ENCODE data around the gene CELSR1.

GRCh38 chr22:46355996-46356471 lies 181.4 kb downstream of the CELSR1 start:
- no peak for TF ChIP-seq CTCF (IDR thresholded peaks at IDR 0.05)
- TF ChIP-seq POLR2A (IDR thresholded peaks at IDR 0.05) = no peak

Data from vagina (tissue), 2 donors.